DOHH2 (cell line): ENCODE data around the gene EARS2.

Experiments
- EZH2phosphoT487 ChIP-seq: fragments of 200-600 bp; sonication (generic); IDR thresholded peaks from 2 replicates; pipeline ENCODE4 v1.6.1; 2017; ENCODE audit warnings: borderline replicate concordance, mild to moderate bottlenecking, antibody characterized with exemption, low read length, moderate library complexity, mixed read lengths
- TF ChIP-seq, protein P1 (sequence below): fragments of 200-600 bp; sonication (generic); IDR thresholded peaks from one replicate; pipeline ENCODE4 v1.5.1; 2014; ENCODE audit warnings: antibody characterized with exemption, mild to moderate bottlenecking, low read depth, low read length; ENCODE audit not compliant: poor library complexity, severe bottlenecking

DNA sequence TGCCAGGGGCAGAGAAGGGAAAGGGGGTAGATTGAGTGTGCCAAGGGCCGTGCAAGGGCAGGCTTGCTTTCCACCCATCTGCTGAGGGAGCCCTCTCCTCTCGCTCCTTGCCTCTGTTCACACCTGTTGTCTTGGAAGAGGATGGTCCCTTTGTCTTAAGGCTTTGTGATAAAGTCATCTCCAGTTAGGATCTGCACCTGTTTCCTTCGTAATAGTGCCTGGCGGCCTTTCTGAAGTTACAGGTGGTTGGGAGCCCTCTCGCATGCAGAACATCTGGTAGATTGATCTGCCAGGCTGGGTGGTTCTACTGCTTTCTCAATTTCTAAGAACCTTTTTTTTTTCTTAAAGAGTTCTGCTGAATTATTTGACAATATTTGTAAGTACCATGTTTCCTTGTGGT, 16.7 kb upstream of the EARS2 start:
- TF ChIP-seq, protein P1, sequence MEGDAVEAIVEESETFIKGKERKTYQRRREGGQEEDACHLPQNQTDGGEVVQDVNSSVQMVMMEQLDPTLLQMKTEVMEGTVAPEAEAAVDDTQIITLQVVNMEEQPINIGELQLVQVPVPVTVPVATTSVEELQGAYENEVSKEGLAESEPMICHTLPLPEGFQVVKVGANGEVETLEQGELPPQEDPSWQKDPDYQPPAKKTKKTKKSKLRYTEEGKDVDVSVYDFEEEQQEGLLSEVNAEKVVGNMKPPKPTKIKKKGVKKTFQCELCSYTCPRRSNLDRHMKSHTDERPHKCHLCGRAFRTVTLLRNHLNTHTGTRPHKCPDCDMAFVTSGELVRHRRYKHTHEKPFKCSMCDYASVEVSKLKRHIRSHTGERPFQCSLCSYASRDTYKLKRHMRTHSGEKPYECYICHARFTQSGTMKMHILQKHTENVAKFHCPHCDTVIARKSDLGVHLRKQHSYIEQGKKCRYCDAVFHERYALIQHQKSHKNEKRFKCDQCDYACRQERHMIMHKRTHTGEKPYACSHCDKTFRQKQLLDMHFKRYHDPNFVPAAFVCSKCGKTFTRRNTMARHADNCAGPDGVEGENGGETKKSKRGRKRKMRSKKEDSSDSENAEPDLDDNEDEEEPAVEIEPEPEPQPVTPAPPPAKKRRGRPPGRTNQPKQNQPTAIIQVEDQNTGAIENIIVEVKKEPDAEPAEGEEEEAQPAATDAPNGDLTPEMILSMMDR = no peak
- TF ChIP-seq EZH2phosphoT487 = no peak
